Subcutaneous adipose tissue (tissue), 4 donors: ENCODE data around the gene KPNB1. TPM values are rescaled to one million over a fixed set of nuclear protein-coding genes. Genes with fewer than 3 reads are reported as not detected.

Source experiments
- total RNA-seq, 4 donors: library from RNA; depleted of rRNA; stranded (reverse); fragments of >200 nt; gene quantifications; one replicate each; pipeline ENCODE4 v1.1.0, GENCODE V29; 2016
- TF ChIP-seq, protein P1 (sequence below): fragments of 450-650 bp; IDR thresholded peaks from one replicate; pipeline ENCODE4 v1.5.1; 2016; ENCODE audit warnings: low read depth, mild to moderate bottlenecking, control low read depth, antibody characterized with exemption, moderate library complexity

Gene KPNB1
- total RNA-seq, 4 donors from 2014 or later = 200 to 235 (median 215) TPM

DNA sequence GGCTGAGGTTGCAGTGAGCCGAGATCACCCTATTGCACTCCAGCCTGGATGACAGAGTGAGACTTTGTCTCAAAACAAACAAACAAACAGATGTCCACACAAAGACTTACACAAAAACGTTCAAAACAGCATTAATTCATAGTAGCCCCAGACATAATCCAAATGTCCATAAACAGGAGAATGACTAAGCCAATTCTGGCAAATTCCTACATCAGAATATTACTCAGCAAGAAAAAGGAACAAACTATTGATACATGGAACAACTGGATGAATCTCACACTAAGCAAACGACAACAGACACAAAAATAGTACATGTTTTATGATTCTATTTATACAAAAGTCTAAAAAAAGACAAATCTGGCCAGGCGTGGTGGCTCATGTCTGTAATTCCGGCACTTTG is 10.8 kb upstream of the KPNB1 start:
- TF ChIP-seq, protein P1, sequence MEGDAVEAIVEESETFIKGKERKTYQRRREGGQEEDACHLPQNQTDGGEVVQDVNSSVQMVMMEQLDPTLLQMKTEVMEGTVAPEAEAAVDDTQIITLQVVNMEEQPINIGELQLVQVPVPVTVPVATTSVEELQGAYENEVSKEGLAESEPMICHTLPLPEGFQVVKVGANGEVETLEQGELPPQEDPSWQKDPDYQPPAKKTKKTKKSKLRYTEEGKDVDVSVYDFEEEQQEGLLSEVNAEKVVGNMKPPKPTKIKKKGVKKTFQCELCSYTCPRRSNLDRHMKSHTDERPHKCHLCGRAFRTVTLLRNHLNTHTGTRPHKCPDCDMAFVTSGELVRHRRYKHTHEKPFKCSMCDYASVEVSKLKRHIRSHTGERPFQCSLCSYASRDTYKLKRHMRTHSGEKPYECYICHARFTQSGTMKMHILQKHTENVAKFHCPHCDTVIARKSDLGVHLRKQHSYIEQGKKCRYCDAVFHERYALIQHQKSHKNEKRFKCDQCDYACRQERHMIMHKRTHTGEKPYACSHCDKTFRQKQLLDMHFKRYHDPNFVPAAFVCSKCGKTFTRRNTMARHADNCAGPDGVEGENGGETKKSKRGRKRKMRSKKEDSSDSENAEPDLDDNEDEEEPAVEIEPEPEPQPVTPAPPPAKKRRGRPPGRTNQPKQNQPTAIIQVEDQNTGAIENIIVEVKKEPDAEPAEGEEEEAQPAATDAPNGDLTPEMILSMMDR = no peak

DNA sequence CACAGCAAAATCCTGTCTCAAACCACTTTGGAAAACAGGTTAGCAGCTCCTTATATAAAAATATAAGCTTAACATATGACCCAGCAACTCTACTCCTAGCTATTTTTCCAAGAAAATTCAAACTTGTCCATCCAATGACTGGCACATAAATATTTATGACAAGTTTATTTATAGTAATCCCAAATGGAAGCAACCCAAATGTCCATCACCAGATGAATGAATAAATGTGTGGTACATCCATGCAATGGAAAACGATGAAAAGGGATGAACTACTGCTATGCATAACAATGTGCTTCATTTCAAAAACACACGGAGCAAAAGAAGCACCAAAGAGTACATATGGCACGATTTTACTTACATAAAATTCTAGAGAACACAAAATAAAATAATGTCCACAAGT is 9.6 kb upstream of the KPNB1 start:
- TF ChIP-seq, protein P1 = no peak

- TF ChIP-seq, protein P1 = no peak
Measured at GRCh38 chr17:47641202-47641601, 8.5 kb upstream of the KPNB1 start.

- TF ChIP-seq, protein P1 = no peak
Measured at GRCh38 chr17:47643116-47643515, 6.6 kb upstream of the KPNB1 start.

DNA sequence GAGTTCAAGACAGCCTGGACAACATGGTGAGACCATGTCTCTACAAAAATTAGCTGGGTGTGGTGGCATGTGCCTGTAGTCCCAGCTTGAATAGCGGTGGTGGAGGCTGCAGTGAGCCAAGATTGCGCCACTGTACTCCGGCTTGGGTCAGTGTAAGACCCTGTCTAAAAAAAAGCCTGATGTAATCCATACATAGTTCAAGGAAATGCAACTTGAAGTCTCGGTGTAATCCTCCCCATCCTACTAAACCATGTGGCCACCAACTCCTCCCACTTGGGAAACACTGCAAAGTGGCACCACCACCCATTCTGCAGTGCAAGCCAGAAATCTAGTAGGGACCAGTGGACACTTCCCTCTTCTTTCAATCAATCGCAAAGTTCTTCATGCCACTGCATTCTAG is 5.4 kb upstream of the KPNB1 start:
- TF ChIP-seq, protein P1 = no peak

DNA sequence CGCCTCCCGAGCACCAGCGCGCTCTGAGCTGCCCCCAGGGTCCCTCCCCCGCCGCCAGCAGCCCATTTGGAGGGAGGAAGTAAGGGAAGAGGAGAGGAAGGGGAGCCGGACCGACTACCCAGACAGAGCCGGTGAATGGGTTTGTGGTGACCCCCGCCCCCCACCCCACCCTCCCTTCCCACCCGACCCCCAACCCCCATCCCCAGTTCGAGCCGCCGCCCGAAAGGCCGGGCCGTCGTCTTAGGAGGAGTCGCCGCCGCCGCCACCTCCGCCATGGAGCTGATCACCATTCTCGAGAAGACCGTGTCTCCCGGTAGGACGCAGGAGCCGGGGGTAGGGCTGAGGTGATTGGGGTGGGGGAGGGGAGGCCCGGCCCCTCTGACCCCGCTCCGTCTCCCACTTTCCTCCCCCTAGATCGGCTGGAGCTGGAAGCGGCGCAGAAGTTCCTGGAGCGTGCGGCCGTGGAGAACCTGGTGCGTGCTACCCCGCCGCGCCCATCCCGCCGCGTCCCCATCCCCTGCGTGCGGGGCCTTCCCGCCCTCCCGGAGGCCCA is 329 bp downstream of the KPNB1 start:
- TF ChIP-seq, protein P1 = no peak

- TF ChIP-seq, protein P1 = no peak
Measured at GRCh38 chr17:47650525-47651522, 1.1 kb downstream of the KPNB1 start.
